Gastrocnemius medialis (tissue), 4 donors: ENCODE results near the gene RADIL.

Source experiments
- CTCF ChIP-seq, 5 experiments: fragments of 450-650 bp in 3 of 5; fragments of 200-600 bp in 2 of 5; sonication (generic) in 2 of 5; IDR thresholded peaks in 4 of 5; conservative IDR thresholded peaks in 1 of 5; 1 replicate in 4 of 5; 2 replicates in 1 of 5; pipeline ENCODE4 v1.5.1; 2016 to 2019; ENCODE audit warnings: antibody characterized with exemption in 5 of 5, mild to moderate bottlenecking in 3 of 5, moderate library complexity in 3 of 5
- POLR2A ChIP-seq, 2 donors: fragments of 450-650 bp; IDR thresholded peaks; one replicate each; pipeline ENCODE4 v1.6.1; 2017; ENCODE audit warnings: antibody characterized with exemption in 2 of 2, mild to moderate bottlenecking in 2 of 2, moderate library complexity in 2 of 2

- TF ChIP-seq CTCF (IDR thresholded peaks at IDR 0.05 in 4 of 5, conservative IDR thresholded peaks at IDR 0.05 in 1 of 5) (no peak), POLR2A (IDR thresholded peaks at IDR 0.05) (no peak)
These were observed 82.3 kb downstream of the RADIL start for GRCh38 chr7:4800926-4801838.
